Measurements from ENCODE around the gene TMCO1.
"Not testable (repeated sequence)": the region's sequence is repeated elsewhere in the genome, so short reads cannot be mapped to it uniquely, and the experiment has no call there.

Gene TMCO1

DNA sequence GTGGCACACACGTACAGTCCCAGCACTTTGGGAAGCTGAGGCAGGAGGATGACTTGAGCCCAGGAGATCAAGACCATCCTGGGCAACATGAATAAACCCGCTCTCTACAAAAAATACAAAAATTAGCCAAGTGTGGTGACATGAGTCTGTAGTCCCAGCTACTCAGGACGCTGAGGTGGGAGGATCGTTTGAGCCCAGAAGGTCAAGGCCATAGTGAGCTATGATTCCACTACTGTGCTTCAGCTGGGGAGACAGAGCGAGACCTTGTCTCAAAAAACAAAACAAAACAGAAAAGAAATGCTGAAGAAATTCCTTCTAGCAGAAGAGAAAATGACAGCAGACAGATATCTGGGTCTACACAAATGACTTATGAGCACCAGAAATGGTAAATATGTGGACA, 80.6 kb downstream of the TMCO1 start:
- in situ Hi-C loops (cut with HindIII; ENCODE audit: low sequenced_read_pairs), result no loop called here

DNA sequence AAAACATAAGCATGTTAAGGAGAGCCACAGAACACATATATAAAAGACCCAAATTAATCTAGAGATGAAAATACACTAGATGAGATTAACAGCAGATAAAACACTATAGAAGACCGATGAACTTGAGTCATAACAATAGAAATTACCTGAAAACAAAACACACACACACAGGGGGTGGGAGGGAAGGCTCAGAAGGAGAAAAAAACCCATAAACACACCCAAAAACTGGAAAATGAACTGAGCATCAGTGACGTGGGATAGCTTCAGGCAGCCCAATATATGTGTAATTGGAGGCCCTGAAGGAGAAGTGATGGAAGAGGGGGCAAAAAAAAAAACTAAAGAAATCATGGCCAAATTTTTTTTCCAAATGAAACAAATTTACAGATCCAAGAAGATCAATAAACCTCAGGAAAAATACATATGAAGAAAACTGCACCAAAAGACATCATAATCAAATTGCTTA, 81.7 kb downstream of the TMCO1 start:
- in situ Hi-C loops (cut with HindIII; ENCODE audit: low sequenced_read_pairs), result no loop called here

DNA sequence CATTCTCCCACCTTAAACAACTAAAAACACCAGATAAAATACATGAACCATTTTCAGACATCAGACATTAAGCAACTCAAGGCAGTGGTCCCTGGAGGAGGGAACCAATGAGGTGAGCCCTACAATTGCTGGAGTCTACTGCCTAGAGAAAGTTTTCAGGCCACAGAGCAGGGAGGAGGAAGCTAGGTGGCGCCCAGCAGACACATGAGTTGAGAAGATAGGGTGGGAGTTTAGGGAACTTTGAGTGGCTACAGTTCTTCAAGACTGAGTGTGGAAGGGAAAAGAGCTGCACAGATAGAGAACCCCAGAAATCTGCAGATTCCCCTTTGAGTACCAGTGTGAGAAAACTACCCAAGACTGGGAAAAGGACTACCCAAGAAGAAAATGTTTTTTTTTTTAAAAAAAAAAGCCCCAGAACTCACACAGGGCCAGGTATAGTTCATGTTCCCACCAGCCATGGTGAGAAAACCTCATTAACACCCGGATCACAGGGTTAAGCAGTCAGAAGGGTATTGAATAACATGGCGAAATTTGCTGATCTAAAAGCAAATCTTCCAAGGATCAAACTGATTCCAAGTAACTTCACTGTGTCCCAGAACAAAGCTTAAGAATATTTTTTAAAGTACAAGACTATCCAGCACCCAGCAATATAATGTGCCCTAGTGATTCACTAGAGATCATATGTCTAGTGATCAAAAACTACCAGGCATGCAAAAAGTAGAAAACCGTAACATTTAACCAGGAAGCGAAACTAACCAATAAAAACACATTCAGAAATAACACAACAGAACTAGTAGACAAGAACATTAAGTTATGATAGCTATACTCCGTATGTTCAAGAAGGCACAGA, 82.3 kb downstream of the TMCO1 start:
- in situ Hi-C loops (cut with HindIII; ENCODE audit: low sequenced_read_pairs), result no loop called here

DNA sequence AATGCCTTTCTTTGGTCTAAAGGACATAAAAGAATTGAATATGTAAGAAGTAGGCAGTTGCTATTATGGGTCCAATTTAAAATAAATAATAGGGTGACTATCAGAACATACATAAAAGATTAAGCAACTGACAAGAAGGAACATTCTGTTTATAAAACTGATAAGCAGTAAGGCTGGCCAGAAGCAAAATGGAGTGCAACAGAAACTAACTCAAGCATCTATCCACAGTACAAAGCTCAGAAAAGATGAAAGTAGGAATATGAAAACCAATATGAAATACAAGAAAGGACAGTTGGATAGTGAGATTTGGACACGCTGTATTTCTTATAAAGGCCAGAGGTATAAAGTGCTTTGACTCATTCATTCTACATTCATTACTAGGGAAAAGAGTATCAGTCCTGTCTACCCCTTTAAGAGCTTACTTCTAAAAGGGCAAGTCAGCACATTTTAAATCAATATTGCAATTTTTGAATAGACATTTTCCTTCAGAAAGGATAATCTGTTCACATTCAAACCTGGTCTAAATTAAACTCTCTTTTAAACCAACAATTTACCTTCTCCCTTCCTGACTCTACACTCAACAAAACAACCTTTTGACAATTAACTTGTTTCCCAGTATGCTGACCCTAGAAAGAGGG, 84.7 kb downstream of the TMCO1 start:
- in situ Hi-C loops (cut with HindIII; ENCODE audit: low sequenced_read_pairs), result no loop called here

DNA sequence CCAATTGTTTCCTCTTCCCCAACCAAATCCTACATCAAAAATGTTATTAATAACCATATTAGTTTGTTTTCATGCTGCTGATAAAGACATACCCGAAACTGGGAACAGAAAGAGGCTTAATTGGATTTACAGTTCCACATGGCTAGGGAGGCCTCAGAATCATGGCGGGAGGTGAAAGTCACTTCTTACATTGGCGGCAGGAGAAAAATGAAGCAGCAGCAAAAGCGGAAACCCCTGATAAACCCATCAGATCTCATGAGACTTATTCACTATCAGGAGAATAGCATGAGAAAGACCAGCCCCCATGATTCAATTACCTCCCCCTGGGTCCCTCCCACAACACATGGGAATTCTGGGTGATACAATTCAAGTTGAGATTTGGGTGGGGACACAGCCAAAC, 87.9 kb downstream of the TMCO1 start:
- in situ Hi-C loops (cut with HindIII; ENCODE audit: low sequenced_read_pairs), result not testable (repeated sequence)

DNA sequence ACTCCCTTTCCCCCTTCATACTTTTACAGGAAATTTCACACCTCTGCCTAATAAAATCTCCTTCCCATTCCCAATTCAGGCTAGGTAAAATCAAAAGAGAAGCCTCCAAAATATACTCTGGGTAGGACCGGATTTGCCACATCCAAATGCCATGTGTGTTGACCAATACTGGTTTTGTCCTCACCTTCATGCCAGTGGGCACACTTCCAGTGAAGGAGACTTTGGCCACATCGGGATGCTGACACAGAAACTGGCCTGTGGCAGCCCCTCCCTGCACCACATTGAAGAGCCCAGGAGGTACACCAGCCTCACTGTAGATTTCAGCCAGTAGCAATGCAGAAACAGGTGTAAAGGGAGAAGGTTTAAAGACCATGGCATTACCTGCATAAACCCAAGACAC, 88.4 kb downstream of the TMCO1 start:
- in situ Hi-C loops (cut with HindIII; ENCODE audit: low sequenced_read_pairs), result no loop called here

DNA sequence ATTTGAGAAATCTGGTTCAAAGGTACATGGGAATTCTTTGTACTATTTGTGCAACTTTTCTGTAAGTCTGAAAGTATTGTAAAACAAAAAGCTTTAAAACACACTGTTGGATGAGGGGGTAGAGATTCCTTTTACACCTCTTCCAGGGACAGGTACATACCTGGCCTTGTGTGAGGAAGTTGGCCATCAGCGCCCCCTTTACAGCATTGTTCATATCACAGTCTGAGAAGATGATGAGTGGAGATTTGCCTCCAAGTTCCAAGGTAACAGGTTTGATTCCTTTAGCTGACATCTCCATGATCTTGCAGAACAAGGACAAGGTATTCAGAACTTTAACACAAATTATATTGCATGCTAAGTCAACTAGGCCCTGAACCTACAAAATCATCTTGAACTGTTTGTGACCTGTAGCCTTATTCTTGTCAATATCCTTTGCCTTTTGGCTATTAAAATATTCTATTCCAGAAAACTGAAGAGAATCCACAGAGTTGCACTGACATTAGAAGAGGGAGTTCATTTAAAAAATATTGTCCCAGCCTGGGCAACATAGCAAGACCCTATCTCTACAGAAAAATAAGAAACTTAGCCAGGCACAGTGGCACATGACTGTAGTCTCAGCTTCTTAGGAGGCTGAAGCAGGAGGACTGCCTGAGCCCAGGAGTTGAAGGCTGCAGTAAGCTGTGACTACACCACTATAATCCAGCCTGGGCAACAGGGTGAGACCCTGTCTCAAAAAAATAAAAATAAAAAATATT, 89.2 kb downstream of the TMCO1 start:
- in situ Hi-C loops (cut with HindIII; ENCODE audit: low sequenced_read_pairs), result no loop called here

DNA sequence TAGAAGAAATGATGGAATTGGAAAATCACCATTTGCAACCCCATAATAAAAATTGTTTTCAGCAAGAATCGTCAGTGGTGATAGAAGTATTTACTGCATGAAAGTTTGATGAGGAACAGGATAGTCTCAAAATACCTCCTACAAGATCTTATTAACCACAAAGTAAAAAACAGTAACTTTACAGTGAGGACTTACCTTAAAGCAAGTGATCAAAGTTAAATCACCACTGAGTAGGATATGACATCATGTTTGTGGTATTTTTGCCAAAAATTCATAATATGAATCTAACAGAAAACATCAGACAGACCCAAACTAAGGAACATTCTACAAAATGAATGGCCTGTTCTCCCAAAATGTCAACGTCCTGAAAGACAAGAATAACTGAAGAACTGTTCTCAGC, 90.2 kb downstream of the TMCO1 start:
- in situ Hi-C loops (cut with HindIII; ENCODE audit: low sequenced_read_pairs), result no loop called here
